HG03139 (cell line): ENCODE results near the gene SPRY1.
A peak's percentile ranks its signal among the peaks of the same experiment; 100 is the strongest.

Experiments used
- ATAC-seq: cut with Tn5 transposase; IDR thresholded peaks from one replicate; pipeline ENCODE4 v1.9.1; 2021; ENCODE audit not compliant: unreplicated experiment

SPRY1 gene

GRCh38 chr4:123438031-123438430, 41.4 kb downstream of the SPRY1 start:
- ATAC-seq, result no peak

- peak; percentile 56 for ATAC-seq
Observed at GRCh38 chr4:123443401-123444289, 47.0 kb downstream of the SPRY1 start.

- ATAC-seq, result peak; percentile 84
Observed at GRCh38 chr4:123444290-123444731, 47.7 kb downstream of the SPRY1 start.

- ATAC-seq, result no peak
Observed at GRCh38 chr4:123446865-123447474, 50.4 kb downstream of the SPRY1 start.

- ATAC-seq, result peak; percentile 10
Observed at GRCh38 chr4:123449362-123449761, 52.8 kb downstream of the SPRY1 start.

- peak; percentile 86 for ATAC-seq
Observed at GRCh38 chr4:123449780-123450179, 53.2 kb downstream of the SPRY1 start.

- no peak for ATAC-seq
Observed at GRCh38 chr4:123450393-123450792, 53.8 kb downstream of the SPRY1 start.

- ATAC-seq, result no peak
Observed at GRCh38 chr4:123452616-123453015, 56.0 kb downstream of the SPRY1 start.

- ATAC-seq, result no peak
Observed at GRCh38 chr4:123453061-123453680, 56.6 kb downstream of the SPRY1 start.
